Measurements from ENCODE around the gene SMCO2. TPM values are rescaled to one million over a fixed set of nuclear protein-coding genes. Genes with fewer than 3 reads are reported as not detected.

SMCO2 gene
- total RNA-seq, 1 experiment from 2014 or later = not detected

DNA sequence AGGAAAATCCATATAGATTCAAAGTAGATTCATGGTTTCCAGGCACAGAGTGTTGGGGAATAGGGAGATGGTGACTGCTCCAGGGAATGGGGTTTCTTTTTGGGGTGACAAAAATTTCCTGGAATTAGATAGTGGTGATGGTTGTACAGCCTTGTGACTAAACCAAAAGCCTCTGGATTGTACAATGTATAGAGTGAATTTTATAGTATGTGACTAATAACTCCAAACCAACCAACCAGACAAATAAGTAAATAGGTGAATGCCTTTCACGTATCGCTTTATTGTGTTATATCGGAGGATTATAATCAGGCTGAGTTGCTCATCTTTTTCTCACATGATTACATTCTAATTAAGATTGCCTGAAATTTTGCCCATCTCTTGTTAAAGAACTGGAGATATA is 52.8 kb downstream of the SMCO2 start:
- DNase-seq (ENCODE audit: low spot score) = no peak

DNA sequence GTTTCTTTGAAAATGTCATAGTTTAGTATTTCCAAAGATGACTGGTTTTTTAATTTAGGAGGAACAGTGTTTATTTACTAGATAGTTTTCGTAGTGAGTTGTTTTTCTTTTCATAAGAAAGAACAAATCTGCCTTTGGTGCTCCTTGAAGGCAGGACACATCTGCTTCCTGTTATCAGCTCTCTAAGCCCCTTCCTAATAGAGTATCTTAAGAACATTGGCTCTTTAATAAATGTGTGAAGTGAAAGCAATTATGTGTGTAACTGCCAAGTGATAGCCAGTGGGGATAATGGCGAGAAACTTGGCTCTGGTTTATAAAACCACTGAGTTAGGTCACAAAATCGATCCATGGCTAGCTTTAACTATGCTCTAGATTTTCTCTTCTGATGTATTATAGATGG is 54.0 kb downstream of the SMCO2 start:
- DNase-seq (ENCODE audit: low spot score) = no peak

DNA sequence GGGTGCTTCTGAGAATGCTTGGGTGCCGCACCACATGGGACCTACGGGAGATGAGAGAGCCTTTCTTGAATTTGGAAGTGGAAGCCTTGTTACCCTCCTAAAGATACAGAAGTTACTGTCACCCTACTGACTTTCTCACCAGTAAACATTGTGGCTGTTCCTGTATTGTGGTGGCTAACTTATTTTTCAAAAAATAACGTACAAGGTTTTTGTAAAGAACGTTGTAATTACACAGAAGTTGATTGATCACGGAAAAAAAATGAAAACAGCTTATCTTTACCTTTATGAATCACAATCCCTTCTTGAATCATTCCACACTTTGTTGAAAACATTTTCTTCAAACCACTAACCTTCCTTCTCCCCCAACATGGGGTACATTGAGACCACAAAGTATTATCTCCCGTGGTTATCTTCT is 55.5 kb downstream of the SMCO2 start:
- no peak for DNase-seq (ENCODE audit: low spot score)

DNA sequence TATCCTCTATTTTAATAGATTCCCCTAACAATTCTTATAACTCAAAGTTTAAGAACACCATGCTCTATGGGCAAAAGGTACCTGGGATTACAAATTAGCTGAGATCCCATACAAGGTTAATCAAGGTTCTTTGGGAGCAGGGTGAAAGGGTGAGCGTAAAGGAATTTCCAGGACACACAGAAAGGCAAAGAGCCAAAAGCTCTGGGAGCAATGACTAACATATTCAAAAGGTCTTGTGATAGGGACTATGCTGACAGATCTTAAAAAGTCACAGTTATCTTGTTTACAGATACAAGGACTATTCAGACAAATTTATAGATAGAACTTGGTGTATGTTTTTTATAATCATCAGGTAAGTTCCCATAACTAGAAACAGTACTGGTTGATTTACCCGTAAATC is 58.0 kb downstream of the SMCO2 start:
- no peak for DNase-seq (ENCODE audit: low spot score)

DNA sequence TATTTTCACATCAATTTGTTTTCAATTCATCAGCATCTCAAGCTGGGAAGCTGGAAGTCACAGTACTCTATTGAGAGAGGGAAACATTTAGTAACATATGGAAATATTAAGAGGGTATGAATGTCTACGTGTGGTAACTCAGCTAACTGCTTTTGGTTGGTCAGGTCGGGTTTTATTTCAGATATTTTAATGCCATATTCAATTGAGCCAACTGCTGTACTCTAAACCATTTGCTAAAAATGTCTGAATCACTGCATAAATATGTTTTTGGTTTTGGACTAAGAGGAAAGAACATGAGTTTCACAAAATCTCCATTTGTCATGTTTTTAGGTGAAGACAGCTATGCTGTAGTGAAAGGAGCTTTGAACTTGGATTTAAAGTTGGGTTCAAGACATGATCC is 58.6 kb downstream of the SMCO2 start:
- no peak for DNase-seq (ENCODE audit: low spot score)

DNA sequence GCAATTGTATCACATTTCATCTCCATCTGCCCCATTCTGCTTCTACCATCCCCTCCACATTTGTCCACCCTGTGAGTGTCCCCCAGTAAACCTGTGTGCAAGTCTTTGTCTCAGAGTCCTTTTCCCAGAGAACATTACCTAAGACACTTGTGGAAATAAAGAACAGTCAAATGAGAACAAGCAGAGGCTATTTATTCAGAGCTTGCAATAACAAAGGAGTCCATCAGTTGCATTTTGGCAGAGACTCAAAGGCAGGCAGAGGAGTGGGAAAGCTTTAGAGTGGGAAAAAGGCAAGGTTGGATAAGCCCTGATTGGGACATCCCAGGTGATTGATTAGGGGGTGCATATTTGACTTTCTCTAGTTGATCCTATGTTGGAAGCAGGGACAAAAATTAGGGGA is 59.2 kb downstream of the SMCO2 start:
- no peak for DNase-seq (ENCODE audit: low spot score)

DNA sequence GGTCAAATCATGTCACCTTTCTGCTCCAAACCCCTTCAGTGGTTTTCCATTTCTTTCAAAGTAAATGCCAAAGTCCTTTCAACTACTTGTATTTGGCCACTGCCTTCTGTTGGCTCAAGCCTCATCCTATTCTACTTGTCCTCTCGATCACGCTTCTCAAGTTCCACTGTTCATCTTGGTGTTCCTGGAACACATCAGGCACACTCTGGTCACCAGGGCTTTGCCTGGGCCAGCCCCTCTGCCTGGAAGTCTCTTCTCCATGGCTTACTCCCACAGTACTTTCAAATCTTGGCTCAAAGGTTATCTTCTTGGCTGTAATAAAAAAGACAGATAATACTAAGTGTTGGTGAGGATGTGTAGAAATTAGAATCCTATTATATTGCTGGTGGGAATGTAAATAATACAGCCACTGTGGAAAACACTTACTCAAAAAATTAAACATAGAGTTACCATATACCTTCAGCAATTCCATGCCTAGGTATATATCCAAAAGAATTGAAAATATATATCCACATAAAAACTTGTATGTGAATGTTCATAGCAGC is 60.2 kb downstream of the SMCO2 start:
- no peak for DNase-seq (ENCODE audit: low spot score)

DNA sequence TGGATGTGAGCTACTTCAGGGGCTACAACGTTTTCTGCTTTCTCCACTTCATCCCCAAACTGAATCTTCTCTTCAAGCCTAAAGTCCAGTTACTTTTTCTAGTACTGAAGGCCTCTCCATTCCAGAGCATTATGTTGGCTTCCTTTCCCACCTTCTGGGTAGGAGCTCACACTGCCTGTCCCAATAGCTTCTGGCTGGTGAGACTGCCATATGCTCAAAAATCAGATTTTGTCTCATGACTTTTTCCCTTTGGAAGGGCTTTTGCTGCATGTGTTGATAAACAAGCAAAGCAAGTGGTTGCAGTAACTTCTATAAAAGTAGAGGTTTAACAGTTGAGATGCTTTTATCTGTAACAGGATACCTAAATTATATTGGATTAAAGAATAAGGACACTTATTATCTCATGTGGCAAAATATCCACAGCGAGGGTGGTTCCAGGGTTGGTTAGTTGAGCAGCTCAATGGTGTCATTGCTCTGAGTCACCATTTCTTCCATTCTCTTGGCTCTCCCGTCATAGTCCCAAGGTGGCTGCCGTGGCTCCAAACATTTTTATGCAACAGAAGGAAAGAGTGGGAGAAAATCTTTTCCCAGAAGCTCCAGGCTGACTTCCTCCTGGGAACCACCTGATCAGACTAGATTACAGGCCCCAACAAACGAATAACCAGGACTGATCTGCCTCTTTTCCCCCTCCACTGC is 62.3 kb downstream of the SMCO2 start:
- no peak for DNase-seq (ENCODE audit: low spot score)

DNA sequence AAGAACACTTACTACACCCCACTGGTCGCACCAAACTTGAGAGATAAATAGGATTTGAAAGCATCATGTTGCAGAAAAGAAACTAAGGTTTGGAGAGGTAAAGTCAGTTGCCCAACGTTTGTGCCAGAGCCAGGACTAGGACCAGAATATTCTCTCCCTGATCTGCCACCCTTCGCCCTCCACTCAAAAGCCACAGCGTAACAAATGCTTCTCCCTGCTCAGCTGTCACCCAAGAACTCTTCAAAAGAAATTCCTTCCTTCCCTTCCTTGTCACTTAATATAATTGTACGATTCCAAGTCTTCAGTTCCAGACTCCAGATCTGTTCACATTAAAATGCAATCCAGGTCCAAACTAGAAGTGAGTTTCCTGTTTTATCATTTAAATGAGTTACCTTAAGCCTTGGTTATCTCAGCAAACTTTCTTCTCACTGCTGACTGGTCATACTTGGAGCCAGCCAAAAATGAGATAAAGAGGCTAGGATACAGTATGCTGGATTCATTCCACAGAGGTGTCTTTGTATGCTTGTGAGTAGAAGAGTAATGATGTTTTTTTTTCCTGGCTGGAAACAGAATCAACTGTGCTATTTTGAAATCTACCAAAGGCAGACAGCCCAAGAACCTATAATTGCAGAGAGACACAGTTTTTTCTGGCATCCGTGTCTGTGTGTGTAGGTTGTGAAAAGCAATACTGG is 64.6 kb downstream of the SMCO2 start:
- no peak for DNase-seq (ENCODE audit: low spot score)

DNA sequence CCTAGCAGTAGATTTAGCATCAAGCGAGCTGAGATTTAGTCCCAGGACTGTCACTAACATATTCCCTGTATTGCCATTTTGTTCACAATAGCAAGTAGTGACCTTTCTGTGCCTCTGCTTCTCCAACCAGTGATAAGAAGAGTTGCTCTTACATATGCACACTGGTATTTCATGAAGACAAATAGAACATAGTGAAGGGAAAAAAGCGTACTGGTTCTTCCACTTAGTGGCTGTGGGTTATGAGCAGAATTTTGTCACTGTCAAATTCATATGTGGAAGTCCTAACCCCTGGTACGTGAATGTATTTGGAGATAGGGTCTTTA is 65.1 kb downstream of the SMCO2 start:
- DNase-seq (ENCODE audit: low spot score) = no peak

DNA sequence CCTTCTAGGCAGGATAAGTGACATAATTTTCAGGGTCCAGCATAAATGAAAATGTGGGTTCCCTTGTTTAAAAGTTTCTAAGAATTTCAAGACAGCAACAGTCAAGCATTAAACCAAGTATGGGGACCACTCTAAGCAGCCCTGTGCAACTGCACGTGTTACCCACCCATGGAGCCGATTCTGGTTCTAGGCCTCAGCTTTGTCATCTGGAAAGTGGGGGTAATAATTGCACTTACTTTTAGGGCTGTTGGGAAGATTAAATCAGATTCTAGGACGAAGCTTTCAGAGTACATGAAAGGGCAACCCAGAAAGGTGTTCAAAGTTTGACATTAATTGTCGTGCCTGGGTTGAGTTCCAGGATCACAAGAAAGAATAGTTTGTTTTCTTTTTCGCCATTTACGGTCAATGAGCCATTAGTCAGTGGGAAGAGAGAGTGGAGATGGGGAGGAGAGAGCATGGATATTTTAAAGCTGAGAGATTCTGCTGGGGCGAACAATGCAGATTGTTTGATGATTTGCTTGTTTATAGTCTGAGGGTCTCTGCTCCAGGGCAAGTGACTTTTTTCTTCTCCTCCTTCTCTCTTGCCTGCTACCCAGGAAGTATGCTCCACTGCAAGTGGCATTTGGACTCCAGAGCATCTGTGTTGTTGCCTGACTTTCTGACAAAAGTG is 66.8 kb downstream of the SMCO2 start:
- DNase-seq (ENCODE audit: low spot score) = no peak

DNA sequence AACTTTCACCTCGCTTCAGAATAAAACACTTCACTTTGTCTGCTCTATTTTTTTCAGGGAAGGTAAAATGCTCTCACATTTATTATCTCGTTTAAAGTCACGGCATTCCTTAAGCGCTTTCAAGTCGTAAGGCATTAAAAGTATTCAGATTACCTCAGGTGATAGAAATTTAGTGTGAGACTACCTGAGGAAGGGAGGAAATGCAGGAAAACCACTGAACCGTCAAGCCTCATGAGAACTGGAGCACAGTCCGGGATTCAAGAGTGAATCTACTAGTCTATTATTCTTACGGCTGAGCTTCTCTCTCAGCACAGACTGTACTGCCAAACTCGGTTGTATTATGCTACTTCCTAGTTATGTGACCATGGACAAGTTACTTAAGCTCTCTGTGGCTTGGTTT is 69.1 kb downstream of the SMCO2 start:
- DNase-seq (ENCODE audit: low spot score) = no peak

DNA sequence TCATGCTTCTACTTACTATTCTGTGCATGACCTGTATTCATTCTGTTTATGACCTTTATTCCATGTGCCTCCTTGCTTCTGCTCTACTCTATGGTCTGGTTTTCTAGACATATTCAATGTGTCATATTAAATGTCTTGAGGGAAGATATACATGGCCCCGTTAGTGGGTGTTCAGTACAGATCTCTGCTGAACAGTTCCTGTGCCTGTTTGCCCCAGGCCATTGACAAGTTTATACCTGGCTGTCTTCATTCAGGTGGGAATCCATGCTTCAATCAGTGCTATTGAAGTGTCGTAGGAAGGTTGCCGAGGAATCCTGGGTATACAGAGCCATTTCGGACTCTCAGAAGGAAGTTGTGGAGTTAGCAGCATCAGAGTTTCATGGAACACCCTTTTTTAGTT is 70.1 kb downstream of the SMCO2 start:
- no peak for DNase-seq (ENCODE audit: low spot score)

DNA sequence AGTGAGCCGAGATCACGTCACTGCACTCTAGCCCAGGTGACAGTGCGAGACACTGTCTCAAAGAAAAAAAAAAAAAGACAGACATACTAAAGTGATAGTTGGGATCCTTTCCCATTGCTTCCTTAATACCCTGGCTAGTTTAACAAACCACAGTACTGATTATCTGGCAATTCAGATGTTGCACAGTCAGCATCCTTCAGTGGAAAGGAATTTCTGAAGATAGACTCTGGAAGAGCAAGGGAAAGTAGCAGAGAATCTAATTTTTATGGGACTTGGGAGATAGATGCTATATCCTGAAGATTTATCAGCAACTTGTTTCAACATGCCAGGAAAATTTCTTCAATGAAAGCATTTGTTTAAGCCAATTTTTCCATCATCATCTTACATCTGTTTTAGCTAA is 71.0 kb downstream of the SMCO2 start:
- DNase-seq (ENCODE audit: low spot score) = no peak

DNA sequence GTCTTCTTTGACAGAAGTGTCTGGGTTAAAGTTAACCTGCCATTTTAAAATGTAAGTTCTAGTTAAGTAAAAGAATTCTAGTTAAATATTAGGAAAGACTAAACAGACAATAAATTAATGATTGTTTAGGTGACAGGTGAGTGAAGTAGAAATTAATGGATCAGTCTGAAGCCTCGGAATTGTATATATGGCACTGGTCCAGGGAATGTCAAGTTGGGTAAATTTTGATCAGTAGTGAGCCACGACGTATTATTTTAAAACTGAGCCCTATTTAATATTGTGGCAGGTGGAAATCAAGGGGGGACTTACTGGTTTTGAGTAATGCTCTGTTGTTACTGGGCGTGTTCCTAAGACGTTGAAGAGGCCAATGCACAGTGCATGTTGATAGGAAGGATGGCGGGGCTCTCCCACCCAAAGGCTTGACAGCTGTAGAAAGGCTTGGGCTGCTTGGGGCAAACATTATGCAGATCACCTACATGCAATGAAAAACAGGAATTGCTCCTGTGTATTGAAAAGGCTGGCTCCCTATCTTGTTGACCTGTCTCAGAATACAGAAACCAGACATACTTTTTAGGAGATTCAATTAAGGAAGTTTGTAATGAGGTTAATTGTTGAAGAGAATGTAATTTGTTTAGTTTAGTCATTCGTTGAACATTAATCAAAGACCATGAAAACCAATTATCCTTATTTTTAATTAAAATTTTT is 71.6 kb downstream of the SMCO2 start:
- DNase-seq (ENCODE audit: low spot score) = no peak

DNA sequence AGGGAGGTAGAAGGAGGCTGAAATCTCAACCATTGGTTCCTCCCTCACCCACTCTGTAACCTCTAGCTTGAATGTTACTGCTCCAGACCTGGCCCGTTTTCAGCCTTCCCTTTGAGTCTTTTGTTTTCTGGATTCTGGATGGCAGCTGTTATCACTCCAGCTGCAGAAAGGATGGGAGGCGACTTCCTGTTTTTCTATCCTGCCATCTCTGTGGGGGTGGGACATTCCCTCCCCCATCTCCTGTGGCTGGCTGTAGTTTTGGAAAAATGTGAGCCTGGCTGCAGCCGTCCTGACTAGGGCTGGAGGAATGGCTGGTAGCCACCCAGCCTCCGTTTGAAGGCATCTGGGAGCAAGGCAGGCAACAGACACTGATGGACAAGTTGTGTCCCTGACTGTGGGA is 74.5 kb downstream of the SMCO2 start:
- DNase-seq (ENCODE audit: low spot score) = no peak

DNA sequence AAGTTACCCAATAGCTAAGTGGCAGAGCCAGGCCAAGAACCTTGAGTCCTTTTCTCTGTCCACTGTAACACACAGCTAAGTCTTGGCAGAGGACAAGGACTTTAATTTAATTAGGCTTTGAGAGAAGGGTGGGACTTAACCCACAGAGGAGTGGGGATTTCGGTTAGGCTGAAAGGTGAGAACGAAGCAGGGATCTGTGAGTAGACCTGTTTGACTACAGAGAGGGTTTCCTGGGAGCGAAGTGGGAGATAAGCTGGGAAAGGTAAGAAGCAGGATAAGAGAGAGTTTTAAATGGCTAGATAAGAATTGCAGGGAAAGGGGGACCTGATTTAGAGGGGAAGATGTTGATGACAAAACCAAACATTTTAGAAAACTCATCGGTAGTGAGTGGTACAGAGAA is 75.4 kb downstream of the SMCO2 start:
- DNase-seq (ENCODE audit: low spot score) = no peak

DNA sequence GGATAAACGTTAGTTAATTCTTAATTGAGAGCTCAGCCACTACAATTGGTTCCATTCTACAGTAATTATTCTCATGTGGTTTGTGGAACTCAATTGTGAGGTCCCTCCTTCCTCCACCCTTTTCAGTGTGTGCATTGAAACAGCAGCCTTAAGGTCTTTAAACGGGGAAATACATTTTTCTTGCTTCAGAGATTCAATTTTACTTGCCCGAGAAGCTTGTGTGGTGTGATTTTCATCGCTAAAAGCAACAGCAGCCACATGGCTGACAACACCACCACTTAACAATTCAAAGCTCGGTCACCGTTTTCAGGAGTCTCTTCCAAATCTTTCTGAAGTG is 76.7 kb downstream of the SMCO2 start:
- no peak for DNase-seq (ENCODE audit: low spot score)

DNA sequence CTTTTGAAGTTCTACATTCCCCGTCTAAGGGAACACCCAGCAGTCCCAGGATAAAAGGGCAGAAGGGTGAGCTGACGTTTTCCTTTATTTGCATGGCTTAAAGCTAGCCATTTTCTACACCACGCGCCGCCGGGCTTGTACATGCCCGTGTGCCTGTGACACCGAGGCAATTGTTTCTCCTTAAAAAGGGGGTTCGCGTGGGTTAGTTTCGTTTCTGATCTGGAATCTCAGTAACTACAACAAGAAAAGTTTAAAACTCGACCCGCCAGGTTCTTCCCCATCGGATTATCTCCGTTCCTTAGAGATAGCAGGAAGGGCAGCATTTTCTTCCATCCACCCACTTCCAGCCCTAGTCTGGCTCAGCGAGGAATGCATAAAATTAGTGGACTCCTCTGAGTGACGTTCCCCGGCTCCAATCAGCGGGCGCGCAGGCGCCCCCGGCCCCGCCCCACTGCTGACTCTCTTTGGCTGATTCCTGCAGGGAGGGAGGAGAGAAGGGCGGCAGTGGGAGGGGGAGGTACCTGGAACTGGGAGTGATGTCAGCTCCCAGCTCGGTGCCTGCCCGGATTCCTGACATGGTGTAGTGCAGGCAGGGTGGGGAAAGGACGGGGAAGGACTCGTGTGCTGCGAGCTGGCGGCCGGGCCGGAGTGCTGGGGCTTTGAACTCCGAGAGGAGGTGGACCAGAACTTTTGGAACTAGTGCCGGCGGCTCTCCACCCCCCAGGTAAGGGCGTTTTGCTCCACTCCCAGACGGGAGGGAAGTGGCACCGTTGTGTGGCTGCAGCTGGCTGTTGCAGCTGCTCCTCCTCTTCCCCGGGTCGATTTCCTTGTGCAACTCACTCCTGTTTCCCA is 77.3 kb downstream of the SMCO2 start, which contains the start of gene PPFIBP1:
TSS of gene PPFIBP1 (plus strand) at position 565 of the 852 bp plus-strand sequence. CDS start 109,191 bp downstream, outside the sequence.
- DNase-seq (ENCODE audit: low spot score) = peak; percentile 100

DNA sequence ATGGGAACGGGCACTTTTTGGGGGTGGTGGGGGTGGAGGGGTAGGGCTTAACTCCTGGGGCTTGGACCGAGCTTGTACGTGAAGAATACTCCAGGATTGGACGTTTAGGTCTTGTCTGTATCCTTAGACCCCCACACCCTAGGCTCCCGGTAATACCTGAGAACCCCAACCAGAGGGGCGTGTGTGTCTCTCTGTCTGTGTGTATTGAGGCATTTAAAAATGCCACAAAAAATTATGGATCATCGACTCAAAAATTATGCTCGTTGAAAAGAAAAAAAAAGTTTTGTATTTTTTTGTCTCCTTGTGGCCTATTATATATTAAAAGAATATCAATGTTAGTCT is 77.9 kb downstream of the SMCO2 start:
- no peak for DNase-seq (ENCODE audit: low spot score)
